OCI-M2 (cell line): Measurements from ENCODE around the gene BACH2.

ENCODE experiments used
- DNase-seq: peaks from one replicate; lab custom pipeline; 2025; ENCODE audit not compliant: unreplicated experiment; lab: John Stamatoyannopoulos, UW

The BACH2 gene

DNA sequence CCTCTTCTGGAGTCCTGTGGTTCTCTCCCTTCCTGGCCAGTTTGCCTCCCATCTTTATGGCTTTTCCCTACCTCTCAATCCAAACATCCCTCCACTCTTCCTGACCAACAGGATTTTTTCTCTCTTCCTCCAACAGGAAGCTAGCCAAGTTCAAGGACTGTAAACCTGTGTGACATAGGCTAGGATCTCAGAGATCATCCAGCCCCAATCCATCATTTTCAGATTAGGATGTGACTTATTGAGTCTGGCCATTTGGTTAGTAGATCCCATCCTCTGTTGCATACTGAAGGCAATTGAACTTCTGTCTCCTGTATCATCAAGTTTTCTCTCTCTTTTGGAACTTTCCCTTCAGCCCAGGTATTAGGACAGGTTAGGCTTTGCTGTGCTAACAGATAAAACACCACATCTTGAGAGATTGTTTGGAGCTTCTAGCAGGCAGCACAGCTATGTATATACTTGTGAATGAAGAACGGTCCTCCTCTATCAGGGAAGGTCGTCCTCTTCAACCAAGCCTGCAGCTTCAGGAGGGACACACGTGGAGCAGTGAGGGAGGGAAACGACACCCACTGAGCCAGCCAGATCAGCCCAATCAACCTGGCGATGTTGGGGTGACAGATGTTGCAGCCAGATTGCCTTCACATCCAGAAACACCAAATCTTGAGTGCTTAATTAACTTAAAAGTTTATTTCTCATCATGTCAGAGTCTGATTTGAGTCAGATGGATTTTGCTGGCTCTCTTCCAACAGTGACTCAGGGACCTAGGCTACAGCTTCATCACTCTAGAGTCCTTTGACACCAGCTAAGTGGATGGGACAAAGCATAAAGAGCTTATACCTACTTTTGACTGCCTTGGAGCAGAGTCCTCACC is 295.5 kb downstream of the BACH2 start:
- no peak for DNase-seq

DNA sequence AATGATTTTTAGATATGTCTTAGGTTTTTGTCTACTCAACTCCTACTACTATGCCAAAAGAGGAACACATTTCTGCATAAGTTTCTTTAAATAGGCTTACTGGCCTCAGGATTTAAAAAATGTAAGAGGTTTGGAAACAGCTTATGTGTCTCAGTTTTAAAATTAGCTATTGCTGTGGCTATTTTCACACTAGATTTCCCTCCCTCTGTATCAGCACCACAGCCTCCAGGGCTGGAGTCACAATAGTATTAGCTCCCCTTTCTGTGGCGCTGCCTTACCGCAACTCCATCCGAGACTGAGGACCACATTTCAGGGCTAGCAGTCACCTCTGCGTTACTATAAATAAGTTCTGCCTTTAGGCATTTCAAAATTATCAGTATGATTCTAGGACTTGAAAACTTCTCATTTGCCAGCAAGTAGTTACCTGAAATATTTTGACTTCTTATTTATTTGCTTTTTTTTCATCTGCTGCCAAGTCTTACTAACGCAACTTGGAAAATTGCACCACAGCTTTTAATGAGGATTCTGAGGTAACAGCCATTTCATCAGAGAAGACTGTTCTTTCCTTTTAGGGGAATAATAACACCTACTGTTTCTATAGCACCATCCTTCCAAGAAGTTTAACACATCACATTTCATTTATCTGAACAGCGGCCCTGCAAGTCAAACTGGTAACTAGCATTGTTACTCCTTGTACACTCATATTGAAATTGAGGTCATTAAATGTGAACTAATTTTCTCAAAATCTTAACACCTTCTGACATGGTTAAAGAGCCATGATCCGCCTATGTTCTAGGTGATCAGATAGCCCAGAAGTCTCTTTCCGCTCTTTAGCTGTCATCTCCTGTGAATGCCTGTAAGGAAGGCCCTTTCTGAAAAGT is 296.5 kb downstream of the BACH2 start:
- no peak for DNase-seq

DNA sequence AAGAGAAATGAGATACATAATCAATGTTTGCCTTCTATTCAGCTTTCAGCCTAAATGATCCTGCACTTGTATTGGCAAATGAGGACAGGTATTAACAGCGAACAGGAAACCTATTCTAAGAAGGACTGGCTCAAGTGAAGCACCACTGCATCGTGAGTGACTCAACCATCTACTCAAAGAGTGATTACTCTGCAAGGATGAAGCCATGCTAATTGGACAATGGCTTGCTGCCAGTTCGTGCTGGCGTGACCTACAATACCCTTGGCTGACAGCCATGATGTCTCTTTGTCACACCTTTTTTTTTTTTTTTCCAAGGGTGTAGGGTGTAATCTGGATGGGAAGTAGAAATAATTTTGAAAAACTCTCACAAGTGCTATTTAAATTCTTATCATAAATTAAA is 297.5 kb downstream of the BACH2 start:
- DNase-seq = no peak

DNA sequence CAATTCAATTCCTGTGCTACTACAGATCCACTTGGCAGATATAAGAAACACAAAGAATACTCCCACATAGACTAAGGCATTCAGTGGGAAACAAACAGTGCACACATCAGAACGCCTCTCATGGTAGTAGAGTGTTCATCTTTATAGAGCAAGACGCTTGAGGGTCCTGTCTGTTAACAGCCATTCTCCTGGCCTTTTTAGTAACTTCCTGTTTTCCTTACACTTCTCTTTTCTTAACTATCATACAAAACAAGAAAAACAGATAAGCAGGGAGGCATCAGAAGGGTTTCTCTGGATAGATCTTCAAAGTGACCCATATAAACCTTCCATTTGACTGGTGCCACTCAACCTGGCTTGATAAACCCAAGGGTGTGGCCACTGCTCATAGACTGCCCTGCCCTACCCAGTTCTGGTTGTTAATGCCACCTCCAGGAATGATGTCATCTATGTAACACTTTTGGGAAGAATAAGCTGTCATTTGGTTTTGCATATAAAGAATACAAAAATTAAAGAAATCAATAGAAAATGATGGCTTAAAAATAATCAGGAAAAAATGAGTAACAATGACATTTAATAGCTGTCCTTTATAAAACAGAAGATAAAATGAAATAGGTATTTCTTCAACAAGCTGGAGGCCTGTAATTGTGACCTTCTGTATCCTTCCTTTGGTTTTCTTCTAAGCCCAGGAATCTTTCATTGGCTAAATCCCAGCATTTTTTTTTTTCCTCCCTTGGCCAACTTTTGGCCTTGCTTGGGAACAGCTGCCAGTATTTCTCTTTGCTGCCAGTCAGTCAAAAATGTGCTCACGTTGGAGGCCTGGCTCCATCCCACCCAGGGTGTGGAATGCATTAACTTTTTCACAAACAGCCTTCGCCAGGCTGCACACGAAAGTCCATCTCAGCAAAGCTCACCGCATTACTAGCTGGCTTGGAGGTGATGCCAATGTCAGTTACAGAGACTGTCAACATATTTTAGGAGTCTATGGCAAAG is 298.9 kb downstream of the BACH2 start:
- peak; percentile 9 for DNase-seq

DNA sequence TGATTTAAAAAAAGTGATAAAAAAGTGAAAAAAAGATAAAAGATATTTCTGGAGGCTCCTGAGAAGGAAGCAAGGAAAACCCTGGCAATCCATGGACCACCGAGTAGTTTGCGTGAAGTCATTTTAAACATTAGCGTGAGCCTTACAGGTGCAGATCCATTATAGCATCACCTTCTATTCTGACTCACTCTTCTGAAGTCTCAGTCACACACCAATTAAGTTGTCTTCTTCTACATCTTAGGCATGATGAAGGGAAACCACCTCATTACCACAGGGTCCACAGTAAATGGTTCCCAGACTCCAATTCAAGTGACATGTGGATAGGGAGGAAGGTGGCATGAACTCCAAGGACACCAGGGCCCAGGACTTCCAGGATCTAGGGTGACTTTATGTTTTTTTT is 303.2 kb downstream of the BACH2 start:
- no peak for DNase-seq

DNA sequence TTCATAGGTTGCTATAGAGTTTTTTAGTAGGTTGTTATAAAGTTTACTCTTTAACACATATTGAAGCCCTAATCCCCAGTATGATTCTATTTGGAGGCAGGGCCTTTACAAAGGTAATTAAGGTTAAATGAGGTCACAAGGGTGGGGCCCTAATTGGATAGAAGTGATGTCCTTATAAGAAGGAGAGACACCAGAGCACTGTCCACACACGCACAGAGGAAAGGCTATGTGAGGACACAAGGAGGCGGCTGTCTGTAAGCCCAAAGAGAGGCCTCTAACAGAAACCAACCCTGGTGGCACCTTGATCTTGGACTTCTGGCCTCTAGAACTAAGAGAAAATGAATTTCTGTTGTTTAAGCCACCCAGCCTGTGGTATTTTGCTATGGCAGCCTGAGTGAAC is 303.8 kb downstream of the BACH2 start:
- no peak for DNase-seq

DNA sequence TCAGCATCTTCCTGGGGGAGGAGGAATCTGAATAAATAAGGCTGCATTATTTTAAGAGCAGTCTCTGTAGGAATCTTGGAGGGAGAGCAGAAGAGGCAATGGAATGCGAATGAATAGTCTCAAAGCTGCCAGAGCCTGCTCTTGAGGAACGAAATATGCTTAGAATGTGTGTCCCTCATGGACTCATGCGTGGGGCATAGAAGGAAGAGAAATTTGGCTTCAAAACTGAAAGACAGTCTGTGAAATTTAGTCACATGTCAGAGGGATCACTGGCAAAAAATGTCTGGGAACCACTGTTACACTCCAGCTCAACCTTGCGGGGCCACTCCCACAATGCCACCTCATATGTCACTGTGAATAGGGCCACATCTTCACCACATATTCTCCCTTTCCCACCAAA is 306.9 kb downstream of the BACH2 start:
- DNase-seq = no peak

DNA sequence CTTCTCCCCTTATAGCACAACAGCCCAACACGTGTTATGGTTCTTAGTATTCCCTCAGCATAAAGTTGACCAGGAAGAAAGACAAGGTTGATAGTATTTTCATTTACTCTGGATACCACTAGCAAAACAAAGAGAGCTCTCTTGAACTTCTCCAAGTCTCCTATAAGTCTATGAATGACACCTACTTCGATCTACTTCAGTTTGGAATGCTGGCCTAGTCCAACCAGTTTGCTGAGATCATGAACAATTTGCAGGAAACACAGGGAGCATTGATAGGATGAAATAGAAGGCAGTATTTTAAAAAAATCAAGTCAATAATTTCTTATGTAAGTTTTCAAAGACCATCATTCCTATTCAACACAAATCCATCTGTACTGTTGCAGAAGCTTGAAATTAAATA is 308.8 kb downstream of the BACH2 start:
- no peak for DNase-seq

DNA sequence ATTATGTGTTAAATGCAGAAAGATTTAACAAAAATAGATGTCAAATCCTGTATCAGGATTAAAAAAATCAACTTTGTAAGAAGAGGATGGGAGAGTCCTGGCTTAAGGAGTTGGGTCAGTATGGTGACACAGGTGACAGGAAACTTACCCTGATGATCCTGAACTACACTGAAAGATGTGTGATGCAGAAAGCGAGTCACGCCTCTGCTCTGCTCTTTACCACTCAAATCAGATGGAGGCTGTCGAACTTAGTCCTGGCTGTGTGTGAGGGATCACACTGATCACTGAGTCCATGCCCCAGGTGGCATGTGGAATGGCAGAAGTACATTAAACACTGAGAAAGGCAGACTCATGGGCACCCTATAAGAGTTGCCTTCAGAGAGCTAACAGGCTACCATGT is 309.5 kb downstream of the BACH2 start:
- no peak for DNase-seq

DNA sequence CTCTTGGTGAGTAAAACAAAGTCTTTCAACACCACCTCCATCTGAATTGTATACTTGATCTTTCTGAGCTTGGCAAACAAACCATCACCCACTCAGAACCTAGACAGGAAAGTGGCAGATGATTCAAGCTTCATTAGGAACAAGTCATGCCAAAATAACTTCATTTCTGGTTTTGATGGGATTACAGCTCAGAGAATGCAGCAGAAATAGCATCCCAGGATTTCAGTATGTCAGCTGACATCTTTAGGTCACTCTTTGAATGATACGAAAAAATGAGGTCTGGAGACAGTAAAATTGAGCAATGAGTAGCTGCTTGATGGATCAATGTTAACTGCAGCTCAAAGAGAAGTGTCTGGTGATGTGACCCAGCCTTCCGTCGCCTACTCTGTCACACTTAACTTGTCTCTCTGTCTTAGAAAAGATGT is 310.0 kb downstream of the BACH2 start:
- no peak for DNase-seq

DNA sequence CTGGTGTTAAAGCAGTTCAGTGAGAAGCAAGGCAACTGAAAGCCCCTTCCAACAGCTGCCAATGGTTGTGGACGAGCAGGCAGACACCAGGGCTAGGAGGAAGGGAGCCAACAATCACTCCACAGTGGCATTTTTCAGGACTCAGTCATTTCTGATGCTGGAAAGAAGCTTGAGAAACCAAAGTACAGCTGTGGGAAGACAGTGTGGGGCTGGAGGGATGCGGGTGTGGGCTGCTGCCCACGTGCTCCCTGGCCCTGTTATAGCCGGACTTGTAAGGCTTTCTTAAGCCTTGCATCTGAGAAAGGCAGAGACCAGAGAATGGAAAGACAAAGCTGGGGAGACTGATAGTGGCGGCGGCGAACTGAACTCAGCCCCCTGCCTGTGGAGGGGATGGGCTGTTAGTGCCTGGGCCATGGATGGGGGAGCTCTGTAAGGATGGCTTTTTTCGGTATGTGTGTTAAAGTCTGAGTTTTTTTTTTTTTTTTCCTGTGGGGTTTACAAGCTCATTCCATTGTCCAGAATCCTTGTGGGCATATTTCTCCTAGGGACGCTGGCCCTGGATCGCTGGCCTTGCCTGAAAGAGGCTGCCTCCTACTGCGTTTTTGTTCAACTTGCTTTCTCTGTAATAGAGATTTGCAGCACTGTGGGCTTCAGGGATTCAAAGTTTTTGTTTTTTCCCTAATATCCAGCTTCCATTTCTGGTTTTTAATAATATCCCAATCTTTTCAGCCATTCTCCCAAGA is 310.7 kb downstream of the BACH2 start:
- DNase-seq = no peak

DNA sequence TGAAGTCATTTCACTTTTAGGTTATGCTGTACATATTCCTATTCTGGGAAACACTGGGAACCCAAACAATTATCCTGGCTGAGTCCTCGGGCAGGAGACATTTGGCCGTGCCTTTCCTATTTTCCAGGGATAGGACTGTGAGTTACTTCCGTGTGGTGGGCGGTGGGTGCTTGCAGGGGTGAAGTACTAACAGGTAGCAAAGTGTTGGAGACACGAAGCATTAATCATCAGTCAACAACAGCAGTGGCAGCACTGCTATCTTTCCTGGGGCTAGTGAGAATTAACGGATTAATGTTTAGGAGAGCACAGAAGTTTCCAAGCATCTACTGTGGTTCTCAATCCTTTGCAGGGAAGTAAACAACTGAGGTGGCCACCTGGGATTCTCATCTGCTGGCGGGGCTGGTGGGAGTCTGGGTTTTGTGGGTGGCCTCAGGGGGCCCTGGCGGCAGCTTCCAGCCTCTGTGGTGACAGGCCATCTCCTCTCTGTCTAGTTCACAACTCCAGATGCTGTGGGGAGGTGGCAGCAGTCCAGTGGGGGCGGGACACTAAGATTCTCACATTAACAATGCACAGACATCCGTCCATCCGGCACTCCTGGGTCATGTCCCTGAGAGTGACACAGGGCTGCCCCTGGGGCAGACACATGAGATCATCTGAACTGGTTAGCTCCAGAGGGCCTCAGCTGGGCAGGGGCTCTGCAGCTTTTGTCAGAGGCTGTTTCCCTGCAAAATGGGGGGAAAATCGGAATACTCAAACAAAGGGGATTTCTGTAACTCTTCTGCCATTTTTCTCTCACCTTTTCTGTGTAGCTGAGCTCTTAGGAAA is 311.5 kb downstream of the BACH2 start:
- no peak for DNase-seq

DNA sequence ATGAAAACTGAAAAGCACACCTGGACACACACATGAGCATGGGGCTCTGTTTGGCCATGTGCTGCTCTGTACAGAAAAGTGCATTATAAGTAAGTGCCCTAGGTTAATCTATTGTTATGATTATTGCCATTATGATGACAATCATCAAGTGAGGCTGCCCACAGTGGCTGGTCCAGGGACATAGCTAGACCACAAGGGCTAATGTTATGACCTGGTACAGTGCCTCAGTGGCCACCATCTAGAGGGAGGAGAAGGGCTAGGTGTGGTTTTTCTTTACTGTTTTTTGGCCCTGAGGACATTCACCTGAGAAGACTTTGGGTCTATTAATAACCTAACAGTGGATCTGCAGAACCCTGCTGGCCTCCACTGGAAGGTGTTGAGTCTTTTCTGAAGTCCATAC is 316.3 kb downstream of the BACH2 start:
- DNase-seq = no peak

DNA sequence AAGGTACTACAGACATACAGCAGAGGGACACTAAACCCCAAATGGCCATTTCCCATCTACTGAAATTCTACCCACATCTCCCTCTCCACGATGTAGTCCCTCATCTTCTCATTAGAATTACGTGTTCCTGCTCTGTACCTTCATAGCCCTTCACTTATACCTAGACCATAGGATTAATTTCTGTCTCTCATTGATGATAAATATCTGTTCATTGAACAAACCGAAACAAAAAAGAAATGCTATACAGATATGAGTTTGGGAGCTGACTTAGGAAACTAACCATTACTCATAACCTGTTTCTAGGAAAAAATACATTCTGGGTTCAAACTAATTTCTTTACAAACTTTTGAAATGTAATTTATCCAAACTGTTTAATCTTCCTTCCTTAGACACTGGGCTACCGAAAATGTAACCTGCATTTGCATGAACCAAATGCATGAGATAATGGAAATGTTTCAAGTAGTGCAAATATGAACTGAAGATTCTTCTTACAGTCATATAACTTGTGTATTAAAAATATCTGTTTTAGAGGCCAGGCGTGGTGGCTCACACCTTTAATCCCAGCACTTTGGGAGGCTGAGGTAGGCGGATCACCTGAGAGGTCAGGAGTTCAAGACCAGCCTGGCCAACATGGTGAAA is 317.0 kb downstream of the BACH2 start:
- DNase-seq = no peak

DNA sequence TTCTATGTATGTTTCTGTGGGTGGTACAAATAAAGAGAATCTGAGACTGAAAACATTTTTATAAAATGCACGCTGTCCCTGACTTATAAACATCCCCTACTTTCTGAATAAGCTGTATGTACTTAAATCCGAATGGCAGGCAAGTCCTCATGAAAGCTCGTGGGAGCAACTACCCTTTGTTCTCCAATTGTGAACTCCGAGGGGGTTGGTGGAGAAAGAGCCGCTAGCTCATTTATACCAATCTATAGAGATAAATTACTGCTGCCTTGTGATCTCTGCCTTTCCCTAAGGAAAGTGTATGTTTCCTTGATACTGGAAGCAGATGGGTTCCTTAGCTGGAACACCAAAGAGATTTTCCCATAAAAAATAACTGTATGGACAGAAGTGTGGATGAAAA is 317.9 kb downstream of the BACH2 start:
- DNase-seq = no peak

DNA sequence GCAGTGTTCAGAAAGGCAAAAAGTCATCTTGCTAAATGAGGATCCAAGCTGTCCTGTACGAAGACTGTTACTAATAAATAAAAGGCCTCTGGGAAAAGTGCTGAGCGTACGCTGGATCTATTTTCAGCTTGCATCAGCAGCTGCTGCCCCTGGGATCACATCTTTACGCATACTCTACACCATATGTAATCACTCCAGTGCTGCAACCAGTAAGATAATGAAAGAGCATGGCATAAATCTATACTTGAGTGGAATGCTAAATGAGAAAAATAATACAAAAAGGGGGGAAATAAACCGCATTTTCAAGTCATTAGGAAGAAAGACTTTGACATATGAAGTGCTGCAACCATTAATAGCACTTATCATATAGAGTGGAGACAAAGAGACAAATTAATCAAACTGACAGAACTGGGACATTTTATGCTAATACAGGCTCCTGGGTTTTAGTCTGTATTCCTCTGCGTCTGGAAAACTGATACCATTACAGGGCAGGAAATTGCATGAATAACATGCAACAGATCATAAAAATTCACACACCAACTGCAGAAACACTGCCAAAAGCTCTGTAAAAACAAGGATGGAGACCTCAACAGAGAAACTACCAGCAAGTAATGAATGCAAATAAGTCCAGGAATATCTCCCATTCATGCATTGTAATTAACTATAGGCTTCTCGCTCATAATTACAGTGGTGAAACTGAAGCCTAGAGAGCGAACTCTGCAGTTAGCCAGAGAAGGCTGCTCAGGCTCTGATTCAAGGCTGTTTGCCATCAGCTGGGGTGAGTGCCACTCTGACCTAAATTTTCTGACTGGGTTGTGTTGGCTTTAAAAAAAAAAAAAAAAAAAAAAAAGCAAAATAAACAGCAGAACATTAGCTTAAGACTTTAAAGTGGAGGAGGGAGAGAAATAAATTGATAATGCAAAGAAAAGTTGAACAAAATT is 318.6 kb downstream of the BACH2 start:
- DNase-seq = no peak

DNA sequence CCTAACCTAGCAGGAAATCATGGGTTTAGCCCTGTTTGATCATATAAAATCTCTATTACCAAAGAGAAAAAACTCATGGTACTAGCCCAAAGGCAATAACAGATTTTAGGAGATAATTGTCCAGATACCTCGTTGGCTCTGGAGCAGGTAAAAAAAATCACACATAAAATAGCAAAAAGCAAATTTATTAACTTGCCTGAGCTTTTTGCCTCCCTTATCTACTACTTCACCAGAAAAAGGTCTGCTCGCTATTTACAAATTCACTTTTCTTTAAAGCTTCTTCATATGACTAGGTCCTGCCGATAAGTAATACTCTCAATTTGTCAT is 320.0 kb downstream of the BACH2 start:
- DNase-seq = no peak
